NCI-H2227 (cell line): ENCODE results near the gene KDM2B.

Experiments used
- DNase-seq: peaks from one replicate; lab custom pipeline; 2025; ENCODE audit not compliant: unreplicated experiment; lab: John Stamatoyannopoulos, UW

The KDM2B gene

DNA sequence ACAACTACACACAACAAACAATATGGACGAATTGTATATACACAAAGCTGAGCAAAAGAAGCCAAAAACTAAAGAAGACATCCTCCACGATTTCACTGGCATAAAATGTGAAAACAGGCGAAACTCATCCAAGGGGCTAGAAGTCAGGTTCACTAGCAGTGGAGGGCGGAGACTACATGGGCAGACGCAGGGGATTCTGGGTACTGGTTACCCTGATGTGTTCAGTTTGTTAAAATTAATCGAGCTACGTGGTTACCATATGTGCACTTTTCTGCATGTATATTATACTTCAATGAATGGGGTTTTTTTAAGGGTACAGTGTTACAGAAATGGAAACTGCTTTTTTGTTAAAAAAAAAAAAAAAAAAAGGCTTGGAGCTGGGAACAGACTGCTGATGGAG lies 12.3 kb downstream of the KDM2B start:
- no peak for DNase-seq

GRCh38 chr12:121565076-121565475 lies 15.7 kb downstream of the KDM2B start:
- DNase-seq = no peak

DNA sequence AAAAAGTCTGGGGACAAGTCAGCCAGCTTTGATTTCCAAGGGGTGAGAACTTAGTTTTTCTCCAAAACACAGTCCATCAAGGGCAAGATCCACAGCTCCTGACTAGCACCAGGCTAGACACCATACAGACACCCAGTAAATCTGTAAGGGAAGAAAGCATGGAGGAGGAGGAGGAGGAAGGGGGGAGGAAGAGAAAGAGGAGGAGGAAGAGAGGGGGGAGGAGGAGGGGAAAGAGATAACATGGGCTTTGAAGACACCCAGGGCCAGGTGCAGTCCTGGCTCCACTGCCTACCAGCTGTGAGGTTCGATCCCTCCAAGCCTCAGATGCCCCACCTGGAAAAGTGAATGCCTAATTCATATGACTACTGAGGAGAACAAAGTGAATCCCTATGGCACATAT lies 18.3 kb downstream of the KDM2B start:
- no peak for DNase-seq

DNA sequence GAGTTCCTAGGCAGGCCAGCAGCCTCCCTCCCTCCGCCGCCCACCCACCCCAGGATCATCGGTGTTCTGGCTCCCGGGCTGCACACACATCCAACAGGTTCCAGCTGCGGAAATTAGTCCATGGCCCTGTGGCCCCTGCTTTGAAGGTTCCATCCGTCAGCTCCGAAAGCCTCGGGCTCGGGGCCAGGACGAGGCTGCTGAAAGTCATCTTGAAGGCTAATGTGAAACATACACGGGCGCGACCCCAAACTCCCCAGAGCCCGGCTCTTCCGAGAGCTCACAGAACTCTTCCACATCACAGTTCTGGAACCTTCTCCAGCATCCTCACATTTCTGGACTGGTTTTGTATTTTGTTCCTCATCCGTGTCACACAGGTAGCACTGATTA lies 19.8 kb downstream of the KDM2B start:
- no peak for DNase-seq

DNA sequence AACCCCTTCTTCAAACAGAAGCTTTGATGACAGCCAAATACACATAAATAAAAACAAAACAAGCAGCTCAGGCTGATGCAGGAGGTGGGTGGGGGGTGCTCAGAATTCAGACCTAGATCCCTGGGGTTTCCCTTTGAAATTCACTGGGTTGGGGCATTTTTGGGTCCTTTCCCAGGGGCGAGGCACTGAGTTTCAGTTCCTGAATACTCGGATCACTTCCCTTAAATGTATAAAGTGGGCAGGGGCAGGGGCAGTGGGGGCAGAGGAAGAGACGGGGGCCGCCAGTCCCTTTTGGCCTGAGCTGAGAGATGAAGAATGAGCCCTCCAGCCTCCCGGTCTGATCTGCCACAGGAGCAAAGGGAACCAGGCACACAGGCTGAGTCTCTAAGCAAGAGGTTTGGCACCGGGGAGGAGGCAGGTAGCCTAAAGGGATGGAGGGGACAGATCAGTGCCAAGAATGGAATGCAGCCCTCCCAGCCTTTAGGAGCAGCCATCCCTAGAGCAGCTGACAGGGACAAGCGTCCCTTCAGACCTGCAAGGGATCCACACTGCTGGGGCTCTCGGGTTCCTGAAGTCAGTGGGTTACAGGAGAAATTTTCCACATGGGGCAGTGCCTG lies 20.3 kb downstream of the KDM2B start:
- no peak for DNase-seq

DNA sequence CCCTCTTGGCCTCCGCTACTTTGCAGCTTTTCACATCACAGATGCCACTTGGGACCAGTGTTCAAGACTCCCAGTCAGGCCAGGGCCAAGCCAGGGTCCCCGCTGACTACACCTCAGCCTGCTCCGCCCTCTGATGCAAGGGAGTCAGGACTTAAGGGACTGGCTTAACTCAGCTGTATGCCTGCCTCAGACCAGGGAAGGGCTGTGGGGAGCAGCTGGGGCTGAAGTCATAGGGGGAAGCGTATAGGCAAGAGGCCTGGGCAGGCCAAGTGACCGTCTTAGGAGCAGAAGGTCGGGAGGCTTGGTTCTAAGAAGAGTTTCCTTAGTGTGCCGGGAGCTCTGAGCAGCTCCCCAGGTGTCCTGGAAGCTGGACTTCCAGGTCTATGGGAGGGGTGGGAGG lies 21.9 kb downstream of the KDM2B start:
- DNase-seq = no peak

DNA sequence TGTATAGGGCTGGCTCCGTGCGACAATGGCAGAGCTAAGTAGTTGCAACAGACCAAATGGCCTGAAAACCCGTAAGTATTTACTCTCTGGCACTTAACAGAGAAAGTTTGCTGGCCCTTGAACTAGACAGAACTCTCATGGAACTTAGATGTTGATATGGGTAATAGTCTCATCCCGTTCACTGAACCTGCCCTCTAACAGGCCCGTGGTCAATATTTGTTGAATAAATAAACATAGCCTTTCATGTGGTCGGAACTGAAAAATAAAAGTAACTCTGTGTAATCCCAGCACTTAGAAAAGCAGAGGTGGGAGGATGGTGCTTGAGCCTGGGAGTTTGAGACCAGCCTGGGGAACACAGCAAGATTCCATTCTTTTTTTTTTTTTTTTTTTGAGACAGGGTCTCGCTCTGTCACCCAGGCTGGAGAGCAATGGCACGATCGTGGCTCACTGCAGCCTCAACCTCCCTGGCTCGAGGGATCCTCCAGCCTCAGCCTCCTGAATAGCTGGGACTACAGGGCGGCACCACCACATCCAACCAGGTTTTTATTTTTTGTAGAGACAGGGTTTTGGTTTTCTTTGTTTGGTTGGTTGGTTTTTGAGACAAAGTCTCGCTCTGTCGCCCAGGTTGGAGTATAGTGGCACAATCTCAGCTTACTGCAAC lies 29.7 kb downstream of the KDM2B start:
- DNase-seq = no peak

GRCh38 chr12:121549075-121549474 lies 31.7 kb downstream of the KDM2B start:
- no peak for DNase-seq

GRCh38 chr12:121545480-121545879 lies 35.3 kb downstream of the KDM2B start:
- DNase-seq = no peak

DNA sequence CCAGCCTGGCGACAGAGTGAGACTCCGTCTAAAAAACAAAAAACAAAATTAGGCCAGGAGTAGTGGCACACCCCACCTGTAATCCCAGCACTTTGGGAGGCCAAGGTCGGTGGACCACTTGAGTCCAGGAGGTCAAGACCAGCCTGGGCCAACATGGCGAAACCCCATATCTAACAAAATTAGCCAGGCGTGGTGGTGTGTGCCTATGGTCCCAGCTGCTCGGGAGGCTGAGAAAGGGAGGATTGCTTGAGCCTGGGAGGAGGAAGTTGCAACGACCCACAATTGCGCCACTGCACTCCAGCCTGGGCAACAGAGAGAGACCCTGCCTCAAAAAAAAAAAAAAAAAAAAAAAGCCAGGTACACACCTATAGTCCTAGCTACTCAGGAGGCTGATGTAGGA lies 37.0 kb downstream of the KDM2B start:
- DNase-seq = no peak

- no peak for DNase-seq
Observed at GRCh38 chr12:121539908-121540307, 40.9 kb downstream of the KDM2B start.

DNA sequence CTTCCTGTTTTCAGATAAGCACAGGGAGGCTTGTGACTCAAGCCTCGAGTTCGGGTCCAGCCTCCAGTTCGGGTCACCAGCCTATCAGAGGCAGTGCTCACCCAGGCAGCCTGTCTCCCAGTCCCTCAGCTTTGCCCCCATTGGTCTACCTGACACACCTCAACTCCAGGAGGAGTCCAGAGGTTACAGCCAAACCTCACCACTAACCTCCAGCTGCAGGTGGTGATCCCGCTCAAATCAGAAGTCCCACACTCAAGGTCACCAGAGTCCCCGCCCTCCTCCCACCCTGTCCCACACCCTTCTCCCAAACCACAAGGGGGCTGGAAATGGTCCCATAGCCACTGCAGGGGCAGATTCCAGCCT lies 42.1 kb downstream of the KDM2B start:
- DNase-seq = no peak

- DNase-seq = peak; percentile 60
Observed at GRCh38 chr12:121537814-121538698, 42.8 kb downstream of the KDM2B start.

- peak; percentile 67 for DNase-seq
Observed at GRCh38 chr12:121536899-121537813, 43.7 kb downstream of the KDM2B start.

GRCh38 chr12:121536054-121536898 lies 44.5 kb downstream of the KDM2B start:
- peak; percentile 92 for DNase-seq

- no peak for DNase-seq
Observed at GRCh38 chr12:121535150-121536053, 45.4 kb downstream of the KDM2B start.

GRCh38 chr12:121534495-121535148 lies 46.2 kb downstream of the KDM2B start:
- DNase-seq = no peak

- no peak for DNase-seq
Observed at GRCh38 chr12:121533394-121534090, 47.3 kb downstream of the KDM2B start.
